ENCODE data around the gene ZCCHC24.

DNA sequence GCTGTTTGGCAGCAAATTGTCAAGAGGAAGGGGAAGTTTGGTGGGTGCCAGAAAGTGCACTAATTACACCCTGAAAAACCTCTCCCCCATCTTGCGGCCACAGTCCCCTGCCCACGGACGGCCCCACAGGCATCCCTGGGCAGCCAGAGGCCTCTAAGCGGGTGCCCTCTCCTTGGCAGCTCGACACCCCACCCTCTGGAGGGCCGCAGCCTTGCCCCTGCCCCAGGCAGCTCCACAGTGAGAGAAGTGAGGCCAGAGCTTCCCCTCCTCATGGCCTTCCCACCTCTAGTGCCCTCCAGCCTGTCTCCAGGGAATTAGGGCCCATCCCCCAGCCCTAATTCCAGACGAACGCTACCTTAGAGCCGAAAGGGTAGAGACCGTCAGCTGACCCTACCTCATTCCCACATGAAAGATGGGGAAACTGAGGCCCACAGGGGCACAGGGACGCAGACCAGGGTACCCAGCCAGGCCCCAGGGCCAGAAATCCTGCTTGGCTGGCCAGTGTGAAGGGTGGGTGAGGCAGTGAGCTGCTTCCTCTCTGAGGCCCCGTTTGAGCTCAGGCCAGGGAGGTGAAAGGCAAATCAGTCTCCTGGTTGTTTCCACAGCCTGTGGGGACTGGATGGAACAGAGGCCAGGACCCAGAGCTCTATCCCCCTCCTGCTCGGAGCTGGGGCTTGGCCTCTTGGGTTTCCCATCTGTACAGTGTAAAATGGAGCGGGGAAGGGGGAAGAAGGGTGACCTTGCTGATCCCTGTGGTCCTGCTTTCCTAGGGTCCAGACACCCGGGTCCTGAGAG lies 10.0 kb downstream of the ZCCHC24 start:
- no peak for TF ChIP-seq POLR2AphosphoS5 (IDR thresholded peaks at IDR 0.05; ENCODE audit: low read depth, low read length)
- no peak for TF ChIP-seq POLR2A (IDR thresholded peaks at IDR 0.05; ENCODE audit: low read depth, low read length)
- no peak for TF ChIP-seq TAF1 (IDR thresholded peaks at IDR 0.05; ENCODE audit: borderline replicate concordance, low read depth, low read length)
